ENCODE measurements around the gene PCYT1A.

DNA sequence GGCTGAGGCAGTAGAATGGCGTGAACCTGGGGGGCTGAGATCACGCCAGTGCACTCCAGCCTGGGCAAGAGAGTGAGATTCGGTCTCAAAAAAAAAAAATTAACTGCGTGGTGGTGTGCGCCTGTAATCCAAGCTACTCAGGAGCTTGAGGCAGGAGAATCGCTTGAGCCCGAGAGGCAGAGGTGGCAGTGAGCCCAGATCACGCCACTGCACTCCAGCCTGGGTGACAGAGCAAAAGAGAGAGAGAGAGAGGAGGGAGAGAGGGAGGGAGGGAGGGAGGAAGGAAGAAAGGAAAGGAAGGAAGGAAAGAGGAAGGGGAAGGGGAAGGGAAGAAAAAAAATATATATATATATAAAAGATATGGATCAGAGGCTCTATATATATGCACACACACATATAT is 44.6 kb upstream of the PCYT1A start:
- TF ChIP-seq, protein P1, sequence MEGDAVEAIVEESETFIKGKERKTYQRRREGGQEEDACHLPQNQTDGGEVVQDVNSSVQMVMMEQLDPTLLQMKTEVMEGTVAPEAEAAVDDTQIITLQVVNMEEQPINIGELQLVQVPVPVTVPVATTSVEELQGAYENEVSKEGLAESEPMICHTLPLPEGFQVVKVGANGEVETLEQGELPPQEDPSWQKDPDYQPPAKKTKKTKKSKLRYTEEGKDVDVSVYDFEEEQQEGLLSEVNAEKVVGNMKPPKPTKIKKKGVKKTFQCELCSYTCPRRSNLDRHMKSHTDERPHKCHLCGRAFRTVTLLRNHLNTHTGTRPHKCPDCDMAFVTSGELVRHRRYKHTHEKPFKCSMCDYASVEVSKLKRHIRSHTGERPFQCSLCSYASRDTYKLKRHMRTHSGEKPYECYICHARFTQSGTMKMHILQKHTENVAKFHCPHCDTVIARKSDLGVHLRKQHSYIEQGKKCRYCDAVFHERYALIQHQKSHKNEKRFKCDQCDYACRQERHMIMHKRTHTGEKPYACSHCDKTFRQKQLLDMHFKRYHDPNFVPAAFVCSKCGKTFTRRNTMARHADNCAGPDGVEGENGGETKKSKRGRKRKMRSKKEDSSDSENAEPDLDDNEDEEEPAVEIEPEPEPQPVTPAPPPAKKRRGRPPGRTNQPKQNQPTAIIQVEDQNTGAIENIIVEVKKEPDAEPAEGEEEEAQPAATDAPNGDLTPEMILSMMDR (IDR thresholded peaks at IDR 0.05) = no peak
- no peak for TF ChIP-seq POLR2A (IDR thresholded peaks at IDR 0.05)
- no peak for TF ChIP-seq POLR2AphosphoS5 (IDR thresholded peaks at IDR 0.05)

All from prostate gland (tissue), 2 donors.